GM19467 (cell line): ENCODE data around the gene RDH5.

Experiments used
- ATAC-seq: cut with Tn5 transposase; IDR thresholded peaks from one replicate; pipeline ENCODE4 v1.9.1; 2021; ENCODE audit warnings: mild to moderate bottlenecking, moderate library complexity; ENCODE audit not compliant: unreplicated experiment

RDH5 gene

GRCh38 chr12:55711786-55712553, 8.2 kb upstream of the RDH5 start:
- no peak for ATAC-seq

GRCh38 chr12:55712700-55713415, 7.3 kb upstream of the RDH5 start:
- ATAC-seq, result no peak

DNA sequence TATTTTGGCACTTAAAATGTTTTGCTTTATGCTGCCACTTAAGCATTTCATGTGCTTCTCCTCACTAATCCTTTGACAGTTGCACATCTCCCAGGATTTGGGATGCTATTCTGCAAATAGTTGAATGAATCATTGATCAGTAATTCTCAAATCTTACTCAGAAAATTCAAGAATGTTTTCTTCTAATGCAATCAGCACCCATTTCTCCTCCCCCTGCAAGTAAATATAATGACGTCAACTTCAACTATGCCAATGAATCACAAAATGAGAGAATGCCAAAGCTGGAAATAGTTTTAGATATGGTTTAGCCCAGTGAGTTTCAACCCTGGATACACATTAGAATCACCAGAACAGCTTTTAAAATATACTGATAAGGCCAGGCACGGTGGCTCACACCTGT, 6.5 kb upstream of the RDH5 start:
- no peak for ATAC-seq

- ATAC-seq, result no peak
These were observed 4.9 kb upstream of the RDH5 start for GRCh38 chr12:55715169-55715764.

GRCh38 chr12:55715833-55716581, 4.2 kb upstream of the RDH5 start, which contains the start of gene BLOC1S1:
BLOC1S1 (plus strand) TSS chr12:55716046; CDS start chr12:55716052, 6 bp downstream.
- peak; percentile 87 for ATAC-seq

- ATAC-seq, result no peak
These were observed 3.6 kb upstream of the RDH5 start for GRCh38 chr12:55716582-55716957.

- no peak for ATAC-seq
These were observed 2.9 kb upstream of the RDH5 start for GRCh38 chr12:55717011-55718007.

- no peak for ATAC-seq
These were observed 2.2 kb upstream of the RDH5 start for GRCh38 chr12:55718015-55718414.

GRCh38 chr12:55718624-55719275, 1.4 kb upstream of the RDH5 start:
- no peak for ATAC-seq

- ATAC-seq, result no peak
These were observed 822 bp upstream of the RDH5 start for GRCh38 chr12:55719371-55719770.

DNA sequence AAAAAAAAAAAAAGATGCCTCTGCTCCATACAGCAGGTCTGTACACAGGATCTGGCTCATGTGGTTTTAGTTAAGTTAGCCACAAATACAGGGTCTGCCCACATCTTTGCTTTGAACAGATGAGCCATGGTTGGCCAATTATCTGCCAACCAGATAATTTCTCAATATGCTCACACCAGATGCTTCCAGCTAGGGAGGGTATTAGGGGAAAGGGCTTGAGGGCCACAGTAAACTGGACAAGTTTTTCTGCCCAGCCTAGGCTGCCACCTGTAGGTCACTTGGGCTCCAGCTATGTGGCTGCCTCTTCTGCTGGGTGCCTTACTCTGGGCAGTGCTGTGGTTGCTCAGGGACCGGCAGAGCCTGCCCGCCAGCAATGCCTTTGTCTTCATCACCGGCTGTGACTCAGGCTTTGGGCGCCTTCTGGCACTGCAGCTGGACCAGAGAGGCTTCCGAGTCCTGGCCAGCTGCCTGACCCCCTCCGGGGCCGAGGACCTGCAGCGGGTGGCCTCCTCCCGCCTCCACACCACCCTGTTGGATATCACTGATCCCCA, 776 bp downstream of the RDH5 start:
- no peak for ATAC-seq

DNA sequence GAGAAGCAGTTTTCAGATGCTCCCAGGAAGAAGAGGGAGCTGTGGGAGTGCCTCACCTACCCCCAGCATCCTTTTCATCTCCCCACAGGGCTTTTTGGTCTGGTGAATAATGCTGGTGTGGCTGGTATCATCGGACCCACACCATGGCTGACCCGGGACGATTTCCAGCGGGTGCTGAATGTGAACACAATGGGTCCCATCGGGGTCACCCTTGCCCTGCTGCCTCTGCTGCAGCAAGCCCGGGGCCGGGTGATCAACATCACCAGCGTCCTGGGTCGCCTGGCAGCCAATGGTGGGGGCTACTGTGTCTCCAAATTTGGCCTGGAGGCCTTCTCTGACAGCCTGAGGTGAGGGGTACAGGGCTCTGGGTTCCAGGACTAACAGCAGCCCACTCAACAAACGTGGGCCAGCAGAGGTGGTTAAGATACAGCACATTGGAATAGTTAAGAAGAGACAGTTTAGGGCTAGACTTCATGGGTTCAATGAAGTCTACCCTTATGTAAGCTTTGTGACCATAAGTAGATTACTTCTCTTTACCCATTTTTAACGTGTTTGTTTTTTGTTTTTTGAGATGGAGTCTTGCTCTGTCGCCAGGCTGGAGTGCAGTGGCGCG, 1.5 kb downstream of the RDH5 start:
- no peak for ATAC-seq

- ATAC-seq, result no peak
These were observed 2.8 kb downstream of the RDH5 start for GRCh38 chr12:55722948-55723347.

GRCh38 chr12:55723516-55724225, 3.5 kb downstream of the RDH5 start:
- no peak for ATAC-seq

DNA sequence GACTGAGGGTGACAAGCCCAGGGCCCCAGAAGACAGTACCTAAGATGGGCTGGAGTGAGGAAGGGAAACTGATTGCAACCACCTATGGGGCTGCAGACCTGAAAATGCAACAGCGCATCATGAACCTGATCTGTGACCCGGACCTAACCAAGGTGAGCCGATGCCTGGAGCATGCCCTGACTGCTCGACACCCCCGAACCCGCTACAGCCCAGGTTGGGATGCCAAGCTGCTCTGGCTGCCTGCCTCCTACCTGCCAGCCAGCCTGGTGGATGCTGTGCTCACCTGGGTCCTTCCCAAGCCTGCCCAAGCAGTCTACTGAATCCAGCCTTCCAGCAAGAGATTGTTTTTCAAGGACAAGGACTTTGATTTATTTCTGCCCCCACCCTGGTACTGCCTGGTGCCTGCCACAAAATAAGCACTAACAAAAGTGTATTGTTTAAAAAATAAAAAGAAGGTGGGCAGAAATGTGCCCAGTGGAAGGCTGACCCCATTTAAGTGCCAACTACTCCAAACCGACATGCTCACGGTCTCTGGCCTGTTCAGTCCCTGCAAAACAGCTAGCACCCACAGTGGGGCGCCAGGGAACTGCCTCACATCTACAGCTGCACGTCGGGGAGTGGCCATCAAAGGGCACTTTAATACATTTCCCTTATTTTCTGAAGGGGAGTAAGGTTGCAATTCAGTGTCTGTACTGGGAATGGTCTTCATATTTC, 4.2 kb downstream of the RDH5 start:
- no peak for ATAC-seq

DNA sequence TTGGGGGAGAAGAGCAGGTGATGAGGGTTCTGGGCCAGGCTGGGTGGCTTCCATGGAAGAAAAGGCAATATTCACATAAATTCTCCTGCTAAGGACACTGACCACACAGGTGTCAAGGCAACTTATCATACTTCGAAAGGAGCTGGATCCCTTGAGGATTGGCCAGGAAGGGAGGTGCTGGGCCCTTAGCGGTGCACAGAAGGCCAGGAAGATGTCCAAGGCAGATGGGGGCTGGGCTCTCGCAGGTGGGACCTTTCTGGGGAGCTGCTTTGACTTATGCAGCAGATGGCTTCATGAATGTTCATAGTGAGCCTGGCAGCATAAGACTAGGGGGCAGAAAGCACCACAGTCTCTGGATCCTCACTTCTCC, 4.7 kb downstream of the RDH5 start:
- no peak for ATAC-seq

- ATAC-seq, result no peak
These were observed 5.4 kb downstream of the RDH5 start for GRCh38 chr12:55725556-55725955.

DNA sequence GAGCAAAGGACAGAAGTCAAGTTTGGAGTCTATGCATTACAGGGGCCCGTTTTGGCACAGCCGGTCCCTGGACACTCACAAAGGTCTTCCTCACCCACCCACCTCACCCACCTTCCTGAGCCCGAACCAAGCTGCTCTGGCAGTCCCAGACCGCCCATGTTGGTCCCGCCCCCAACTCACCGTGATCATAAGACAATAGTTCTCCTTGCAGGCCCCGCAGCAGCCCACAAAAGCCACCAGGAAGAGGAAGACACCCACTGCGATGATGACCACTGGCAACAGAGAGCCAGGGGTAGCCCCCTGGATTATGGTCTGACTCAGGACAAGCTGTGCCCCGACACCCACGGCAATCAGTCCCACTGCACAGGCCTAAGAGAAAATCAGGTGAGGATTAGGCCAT, 6.8 kb downstream of the RDH5 start:
- no peak for ATAC-seq
